Mucosa of descending colon (tissue), 3 donors: ENCODE results near the gene ACY1. TPM values are rescaled to one million over a fixed set of nuclear protein-coding genes. Genes with fewer than 3 reads are reported as not detected.
A peak's percentile ranks its signal among the peaks of the same experiment; 100 is the strongest.

ENCODE experiments used
- ATAC-seq: fragments of 200-7000 bp; cut with Tn5 transposase; one replicate; pipeline ENCODE4 v1.9.1; 2020; ENCODE audit warnings: mild to moderate bottlenecking, moderate library complexity
- DNase-seq, 3 donors: peaks; one replicate each; pipeline ENCODE4 v3.0.0-alpha.2; 2020
- H3K36me3 ChIP-seq: fragments of 200-600 bp; one replicate; pipeline ENCODE4 v1.8.0; 2021; ENCODE audit warnings: low read depth, mild to moderate bottlenecking
- H3K4me1 ChIP-seq: fragments of 200-600 bp; one replicate; pipeline ENCODE4 v1.8.0; 2021; ENCODE audit warnings: low read depth, mild to moderate bottlenecking
- H3K4me3 ChIP-seq: fragments of 200-600 bp; one replicate; pipeline ENCODE4 v1.8.0; 2021; ENCODE audit warnings: mild to moderate bottlenecking
- H3K9me3 ChIP-seq: fragments of 200-600 bp; one replicate; pipeline ENCODE4 v1.8.0; 2021; ENCODE audit warnings: mild to moderate bottlenecking
- CTCF ChIP-seq: fragments of 200-600 bp; IDR thresholded peaks from one replicate; pipeline ENCODE4 v1.8.0; 2022; ENCODE audit warnings: antibody characterized with exemption, mild to moderate bottlenecking
- intact Hi-C, 2 donors: fragments of 100-400 bp; cut with DNase I in 1 of 2; cut with micrococcal nuclease in 1 of 2; formaldehyde crosslinking; loops; one replicate each; pipeline versions ENCODE4 v1.11.0 to v1.11.1; 2022; cut with DNase I, micrococcal nuclease
- total RNA-seq, 3 donors: library from RNA; stranded (reverse); fragmentation: NEBNext Ultra II Directional in 2 of 3; extraction: Animal tissue kit (Norgen Biotek cat#: 25700) in 2 of 3; gene quantifications; one replicate each; pipeline versions ENCODE4 v1.2.1 to v1.2.4, GENCODE V29; 2021 to 2023
- donor health status: DM: no; HTN: no; CAD: no; lungs with moderate emphysema.
- donor health status: DM: no; HTN: no; CAD: no.
- donor health status: DM: no; HTN: yes; CAD: no.

ACY1 gene
- total RNA-seq, 3 donors from 2014 or later = 79.9 to 180 (median 133) TPM

- TF ChIP-seq CTCF = no peak
- Histone ChIP-seq H3K36me3 (peaks cover 8% of the 10 kb centered on the region), H3K4me1 (peaks cover 12% of the 10 kb centered on the region), H3K9me3 (no peaks in the 10 kb centered on the region), H3K4me3 (no peak overlapping the region)
- ATAC-seq = no peak
- DNase-seq = no peak
- intact Hi-C loops = no loop called here
These were observed 46.3 kb upstream of the ACY1 start for GRCh38 chr3:51937014-51937413.

- peaks cover 17% of the 10 kb centered on the region for H3K4me1 ChIP-seq
- no peak for TF ChIP-seq CTCF
- no peaks in the 10 kb centered on the region for H3K9me3 ChIP-seq
- H3K36me3 ChIP-seq = peaks cover 9% of the 10 kb centered on the region
- intact Hi-C loops = no loop called here
- DNase-seq (no peak), ATAC-seq (no peak)
- H3K4me3 ChIP-seq = no peak overlapping the region
These were observed 45.5 kb upstream of the ACY1 start for GRCh38 chr3:51937611-51938450.

- Histone ChIP-seq H3K4me3 (no peak overlapping the region), H3K36me3 (peaks cover 9% of the 10 kb centered on the region), H3K9me3 (no peaks in the 10 kb centered on the region), H3K4me1 (peaks cover 22% of the 10 kb centered on the region)
- no peak for DNase-seq
- intact Hi-C loops = no loop called here
- TF ChIP-seq CTCF = no peak
- no peak for ATAC-seq
These were observed 44.4 kb upstream of the ACY1 start for GRCh38 chr3:51938780-51939425.

- H3K9me3 ChIP-seq = no peaks in the 10 kb centered on the region
- H3K36me3 ChIP-seq = peaks cover 9% of the 10 kb centered on the region
- no peak overlapping the region for H3K4me3 ChIP-seq
- peaks cover 22% of the 10 kb centered on the region for H3K4me1 ChIP-seq
- DNase-seq (no peak), ATAC-seq (no peak)
- intact Hi-C loops = no loop called here
- no peak for TF ChIP-seq CTCF
These were observed 42.5 kb upstream of the ACY1 start for GRCh38 chr3:51940648-51941462.

- Histone ChIP-seq H3K36me3 (peaks cover 9% of the 10 kb centered on the region), H3K9me3 (no peaks in the 10 kb centered on the region), H3K4me3 (peak overlapping the region; percentile 72), H3K4me1 (peaks cover 22% of the 10 kb centered on the region)
- no peak for TF ChIP-seq CTCF
- intact Hi-C loops = no loop called here
- DNase-seq (no peak), ATAC-seq (no peak)
These were observed 41.9 kb upstream of the ACY1 start for GRCh38 chr3:51941463-51941797.
